Nephron (organoid): ENCODE measurements around the gene ZCWPW1.

ENCODE experiments used
- H3K27ac Mint-ChIP-seq, 3 experiments: 2 replicates each; pipeline ENCODE4 v1.8.0; 2020; ENCODE audit warnings: mixed read lengths in 3 of 3, mild to moderate bottlenecking in 2 of 3, moderate library complexity in 1 of 3
- H3K27me3 Mint-ChIP-seq: 2 replicates; pipeline ENCODE4 v1.8.0; 2021; ENCODE audit warnings: low read depth, mild to moderate bottlenecking, moderate library complexity, mixed read lengths
- H3K36me3 Mint-ChIP-seq: 2 replicates; pipeline ENCODE4 v1.8.0; 2020; ENCODE audit warnings: low read depth, mixed read lengths
- H3K4me1 Mint-ChIP-seq: 2 replicates; pipeline ENCODE4 v1.8.0; 2020; ENCODE audit warnings: mixed read lengths
- H3K4me3 Mint-ChIP-seq, 3 experiments: 2 replicates each; pipeline ENCODE4 v1.8.0; 2020; ENCODE audit warnings: mild to moderate bottlenecking in 3 of 3, mixed read lengths in 3 of 3, moderate library complexity in 2 of 3
- H3K9me3 Mint-ChIP-seq: 2 replicates; pipeline ENCODE4 v1.8.0; 2020; ENCODE audit warnings: mixed read lengths
- CTCF ChIP-seq, 3 experiments: fragments of 200-600 bp; sonication (generic); IDR thresholded peaks; one replicate each; pipeline ENCODE4 v1.5.0; 2021; ENCODE audit warnings: antibody characterized with exemption in 3 of 3; ENCODE audit not compliant: unreplicated experiment in 3 of 3

ZCWPW1 gene

GRCh38 chr7:100475549-100475948 lies 47.0 kb upstream of the ZCWPW1 start:
- Mint-ChIP-seq H3K9me3 (no peaks in the 10 kb centered on the region), H3K4me3 (peak overlapping the region; percentile 88 to 100 (median 91)), H3K4me1 (peaks cover 37% of the 10 kb centered on the region), H3K27ac (peak overlapping the region; percentile 15 to 80 (median 16)), H3K36me3 (peaks cover 18% of the 10 kb centered on the region), H3K27me3 (no peaks in the 10 kb centered on the region)
- no peak for TF ChIP-seq CTCF (IDR thresholded peaks at IDR 0.05; ENCODE audit: unreplicated experiment in 3 of 3)

GRCh38 chr7:100472854-100473499 lies 44.5 kb upstream of the ZCWPW1 start:
- Mint-ChIP-seq H3K4me3 (peak overlapping the region; percentile 15 to 59 (median 19)), H3K9me3 (no peaks in the 10 kb centered on the region), H3K4me1 (peaks cover 32% of the 10 kb centered on the region), H3K27ac (peak overlapping the region; percentile 20 to 72 (median 56)), H3K27me3 (no peaks in the 10 kb centered on the region), H3K36me3 (peaks cover 18% of the 10 kb centered on the region)
- TF ChIP-seq CTCF (IDR thresholded peaks at IDR 0.05; ENCODE audit: unreplicated experiment in 3 of 3): no peak

- peaks cover 32% of the 10 kb centered on the region for H3K4me1 Mint-ChIP-seq
- no peak for TF ChIP-seq CTCF (IDR thresholded peaks at IDR 0.05; ENCODE audit: unreplicated experiment in 3 of 3)
- peaks cover 18% of the 10 kb centered on the region for H3K36me3 Mint-ChIP-seq
- peak overlapping the region in 1 of 3 experiments; percentile 19 for H3K4me3 Mint-ChIP-seq
- no peaks in the 10 kb centered on the region for H3K27me3 Mint-ChIP-seq
- peak overlapping the region in 1 of 3 experiments; percentile 56 for H3K27ac Mint-ChIP-seq
- H3K9me3 Mint-ChIP-seq: no peaks in the 10 kb centered on the region
These were observed 43.8 kb upstream of the ZCWPW1 start for GRCh38 chr7:100472121-100472851.

GRCh38 chr7:100471021-100471420 lies 42.5 kb upstream of the ZCWPW1 start:
- no peak for TF ChIP-seq CTCF (IDR thresholded peaks at IDR 0.05; ENCODE audit: unreplicated experiment in 3 of 3)

GRCh38 chr7:100469227-100470044 lies 40.9 kb upstream of the ZCWPW1 start:
- peaks cover 14% of the 10 kb centered on the region for H3K36me3 Mint-ChIP-seq
- no peaks in the 10 kb centered on the region for H3K27me3 Mint-ChIP-seq
- TF ChIP-seq CTCF (IDR thresholded peaks at IDR 0.05; ENCODE audit: unreplicated experiment in 3 of 3): peak; percentile 84 to 91 (median 88)
- peaks cover 23% of the 10 kb centered on the region for H3K4me1 Mint-ChIP-seq
- H3K4me3 Mint-ChIP-seq: no peak overlapping the region
- H3K9me3 Mint-ChIP-seq: no peaks in the 10 kb centered on the region
- peak overlapping the region in 2 of 3 experiments; percentile 23 to 77 for H3K27ac Mint-ChIP-seq

More at GRCh38 chr7:100471021-100471420, 42.5 kb upstream of the ZCWPW1 start:
- Mint-ChIP-seq H3K27me3 (no peaks in the 10 kb centered on the region), H3K36me3 (peaks cover 14% of the 10 kb centered on the region), H3K4me1 (peaks cover 27% of the 10 kb centered on the region), H3K4me3 (no peak overlapping the region), H3K9me3 (no peaks in the 10 kb centered on the region), H3K27ac (peak overlapping the region in 2 of 3 experiments; percentile 24 to 50)
